A673 (cell line): Measurements from ENCODE around the gene OTC.

Experiments
- CTCF ChIP-seq: fragments of 300-800, 200-600 bp; sonication (generic); conservative IDR thresholded peaks from 2 replicates; pipeline ENCODE4 v1.5.1; 2017; ENCODE audit warnings: low read depth, mild to moderate bottlenecking, antibody characterized with exemption, low read length, moderate library complexity, mixed read lengths
- EZH2 ChIP-seq: fragments of 200-600 bp; sonication (generic); IDR thresholded peaks from 2 replicates; pipeline ENCODE4 v1.6.1; 2017; ENCODE audit warnings: borderline replicate concordance, low read depth, mild to moderate bottlenecking, mixed read lengths, antibody characterized with exemption, low read length; ENCODE audit not compliant: poor library complexity, severe bottlenecking

- TF ChIP-seq CTCF (no peak), EZH2 (no peak)
Observed at GRCh38 chrX:38332505-38332904, 19.9 kb upstream of the OTC start.
